ENCODE data around the gene TMEM18.

The TMEM18 gene

GRCh38 chr2:641872-642815 is 35.1 kb downstream of the TMEM18 start:
- Mint-ChIP-seq H3K27me3 (peaks cover 14% of the 10 kb centered on the region), H3K27ac (no peak overlapping the region), H3K4me3 (no peak overlapping the region), H3K36me3 (no peaks in the 10 kb centered on the region), H3K4me1 (peaks cover under 1% of the 10 kb centered on the region), H3K9me3 (no peaks in the 10 kb centered on the region)
- ATAC-seq, result no peak

DNA sequence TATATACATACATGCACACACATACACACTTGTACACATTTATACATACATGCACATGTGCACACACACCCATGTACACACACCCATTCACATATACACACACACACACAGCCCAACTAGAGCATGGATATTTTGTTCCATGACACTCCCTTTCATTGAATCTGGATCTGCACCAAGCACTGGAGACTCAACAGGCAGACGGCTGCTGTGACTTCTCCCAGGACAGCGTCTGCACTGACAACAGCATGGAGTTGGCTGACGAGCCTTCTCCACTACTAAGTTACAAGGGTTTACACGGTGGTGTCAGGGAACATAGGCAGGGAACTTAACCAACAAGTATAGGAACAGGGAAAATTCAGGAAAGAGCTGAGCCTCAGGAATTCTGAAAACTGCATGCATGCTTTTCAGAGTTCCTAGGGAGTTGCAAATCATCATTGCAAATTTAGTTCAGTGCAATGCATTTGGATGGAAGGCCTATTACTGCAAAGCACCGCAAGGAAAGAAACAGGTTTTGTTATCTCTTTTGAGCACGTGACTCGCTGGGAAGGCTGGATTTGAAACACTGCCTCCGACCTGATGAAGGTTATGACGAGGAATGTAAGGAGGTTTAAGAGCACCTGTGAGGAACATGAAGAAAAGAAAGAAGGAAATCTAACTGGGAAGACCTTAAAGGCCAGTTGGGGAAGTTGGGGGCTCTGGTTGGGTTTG is 35.9 kb downstream of the TMEM18 start:
- Mint-ChIP-seq H3K36me3 (no peaks in the 10 kb centered on the region), H3K9me3 (no peaks in the 10 kb centered on the region), H3K4me1 (peaks cover 6% of the 10 kb centered on the region), H3K27me3 (peaks cover 17% of the 10 kb centered on the region), H3K4me3 (no peak overlapping the region), H3K27ac (no peak overlapping the region)
- ATAC-seq, result no peak

DNA sequence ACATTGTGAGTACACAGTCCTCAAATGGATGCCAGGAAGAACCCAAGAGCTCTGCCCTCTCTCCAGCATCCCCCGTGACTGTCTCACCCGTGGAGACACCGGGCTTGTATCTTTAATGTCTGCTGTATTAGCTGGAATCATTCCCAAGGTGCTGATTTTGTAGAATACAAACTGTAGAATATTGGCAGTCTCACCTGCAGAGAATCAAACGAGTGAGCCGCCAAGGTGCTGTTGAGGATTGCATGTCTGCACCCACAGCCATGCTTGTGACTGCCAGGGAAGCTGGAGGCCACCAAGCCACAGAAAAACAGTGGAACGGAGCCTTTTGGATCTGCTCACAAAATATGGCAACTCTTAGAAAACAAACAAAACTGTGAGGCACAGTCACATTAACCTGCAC is 37.5 kb downstream of the TMEM18 start:
- Mint-ChIP-seq H3K4me3 (no peak overlapping the region), H3K27ac (no peak overlapping the region), H3K36me3 (no peaks in the 10 kb centered on the region), H3K9me3 (no peaks in the 10 kb centered on the region), H3K27me3 (peaks cover 13% of the 10 kb centered on the region), H3K4me1 (peaks cover 6% of the 10 kb centered on the region)
- no peak for ATAC-seq

DNA sequence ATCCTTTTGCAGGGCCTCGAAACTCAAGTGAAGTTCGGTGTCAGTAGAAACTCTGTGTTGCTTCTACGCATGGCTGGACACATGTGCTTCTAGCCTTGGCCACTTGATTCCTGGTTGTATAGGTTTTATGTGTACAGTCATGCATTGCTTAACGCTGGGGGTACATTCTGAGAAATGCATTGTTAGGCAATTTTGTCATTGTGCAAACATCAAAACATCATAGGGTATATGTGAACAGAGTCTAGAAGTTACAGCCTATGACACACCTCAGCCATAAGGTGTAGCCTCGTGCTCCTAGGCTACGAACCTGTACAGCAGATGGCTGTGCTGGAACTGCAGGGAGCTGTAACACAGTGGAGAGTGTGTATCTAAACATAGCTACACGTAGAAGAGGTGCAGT is 39.4 kb downstream of the TMEM18 start:
- H3K27ac Mint-ChIP-seq, result no peak overlapping the region
- H3K27me3 Mint-ChIP-seq, result peaks cover 8% of the 10 kb centered on the region
- no peak overlapping the region for H3K4me3 Mint-ChIP-seq
- no peaks in the 10 kb centered on the region for H3K36me3 Mint-ChIP-seq
- peaks cover 3% of the 10 kb centered on the region for H3K9me3 Mint-ChIP-seq
- ATAC-seq, result no peak
- peaks cover 6% of the 10 kb centered on the region for H3K4me1 Mint-ChIP-seq

DNA sequence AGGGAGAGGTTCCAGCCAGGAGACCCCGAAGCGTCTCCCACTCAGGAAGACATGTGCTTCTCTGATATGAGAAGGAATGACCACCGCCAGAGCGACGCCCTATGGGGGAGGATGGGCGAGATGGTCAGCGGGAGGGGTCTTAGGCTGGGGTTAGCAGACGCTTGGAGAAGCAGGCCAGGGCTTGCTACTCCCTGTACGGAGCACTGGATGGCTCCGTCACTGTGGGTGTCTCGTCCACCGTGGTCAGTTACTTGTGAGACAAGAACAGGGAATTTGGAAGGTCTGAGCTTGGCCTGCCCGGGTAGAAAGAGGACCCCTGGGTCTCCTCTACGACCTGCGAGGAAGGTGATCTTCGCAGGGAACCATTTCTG is 39.8 kb downstream of the TMEM18 start:
- peaks cover 8% of the 10 kb centered on the region for H3K27me3 Mint-ChIP-seq
- H3K4me3 Mint-ChIP-seq, result no peak overlapping the region
- H3K9me3 Mint-ChIP-seq, result peaks cover 3% of the 10 kb centered on the region
- no peaks in the 10 kb centered on the region for H3K36me3 Mint-ChIP-seq
- no peak for ATAC-seq
- peak overlapping the region; percentile 84 for H3K27ac Mint-ChIP-seq
- peaks cover 6% of the 10 kb centered on the region for H3K4me1 Mint-ChIP-seq

GRCh38 chr2:636641-637405 is 40.4 kb downstream of the TMEM18 start:
- ATAC-seq, result peak; percentile 74
- Mint-ChIP-seq H3K4me1 (peaks cover 6% of the 10 kb centered on the region), H3K36me3 (no peaks in the 10 kb centered on the region), H3K4me3 (peak overlapping the region; percentile 85), H3K9me3 (peaks cover 3% of the 10 kb centered on the region), H3K27ac (peak overlapping the region; percentile 84), H3K27me3 (peaks cover 8% of the 10 kb centered on the region)

GRCh38 chr2:635687-636621 is 41.3 kb downstream of the TMEM18 start:
- H3K27ac Mint-ChIP-seq, result peak overlapping the region; percentile 84
- peak; percentile 56 for ATAC-seq
- no peaks in the 10 kb centered on the region for H3K36me3 Mint-ChIP-seq
- H3K4me1 Mint-ChIP-seq, result peaks cover 6% of the 10 kb centered on the region
- peaks cover 3% of the 10 kb centered on the region for H3K9me3 Mint-ChIP-seq
- H3K27me3 Mint-ChIP-seq, result peaks cover 8% of the 10 kb centered on the region
- H3K4me3 Mint-ChIP-seq, result peak overlapping the region; percentile 85

GRCh38 chr2:634636-635388 is 42.4 kb downstream of the TMEM18 start:
- Mint-ChIP-seq H3K36me3 (no peaks in the 10 kb centered on the region), H3K9me3 (peaks cover 3% of the 10 kb centered on the region), H3K4me1 (peaks cover 6% of the 10 kb centered on the region), H3K27me3 (peaks cover 8% of the 10 kb centered on the region), H3K4me3 (no peak overlapping the region), H3K27ac (no peak overlapping the region)
- ATAC-seq, result no peak

DNA sequence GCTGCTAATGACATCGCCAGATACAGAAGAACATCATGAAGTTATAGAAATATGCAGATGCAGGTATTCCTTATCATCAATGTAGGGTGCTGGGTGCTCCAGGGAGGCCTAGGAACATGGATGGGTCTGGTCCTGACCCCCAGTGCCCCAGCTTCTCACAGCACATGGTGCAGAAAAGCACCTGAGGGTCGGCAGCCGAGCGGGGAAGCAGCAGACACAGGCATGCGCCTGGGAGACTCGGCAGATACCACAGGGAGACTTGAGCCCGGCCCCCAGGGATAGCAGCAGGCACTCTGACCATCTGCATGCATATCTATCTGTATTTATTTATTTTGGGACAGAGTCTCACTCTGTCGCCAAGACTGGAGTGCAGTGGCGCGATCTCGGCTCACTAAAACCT is 43.2 kb downstream of the TMEM18 start:
- no peak overlapping the region for H3K27ac Mint-ChIP-seq
- H3K9me3 Mint-ChIP-seq, result peaks cover 3% of the 10 kb centered on the region
- no peak for ATAC-seq
- H3K36me3 Mint-ChIP-seq, result no peaks in the 10 kb centered on the region
- H3K4me3 Mint-ChIP-seq, result no peak overlapping the region
- H3K27me3 Mint-ChIP-seq, result peaks cover 8% of the 10 kb centered on the region
- H3K4me1 Mint-ChIP-seq, result peaks cover 6% of the 10 kb centered on the region

GRCh38 chr2:633371-633770 is 43.8 kb downstream of the TMEM18 start:
- Mint-ChIP-seq H3K9me3 (peaks cover 3% of the 10 kb centered on the region), H3K4me3 (no peak overlapping the region), H3K4me1 (peaks cover 6% of the 10 kb centered on the region), H3K27ac (no peak overlapping the region), H3K36me3 (no peaks in the 10 kb centered on the region), H3K27me3 (peaks cover 11% of the 10 kb centered on the region)
- ATAC-seq, result no peak

GRCh38 chr2:632471-632870 is 44.7 kb downstream of the TMEM18 start:
- Mint-ChIP-seq H3K27ac (no peak overlapping the region), H3K4me3 (no peak overlapping the region), H3K36me3 (no peaks in the 10 kb centered on the region), H3K9me3 (peaks cover 3% of the 10 kb centered on the region), H3K4me1 (peaks cover 6% of the 10 kb centered on the region), H3K27me3 (peaks cover 16% of the 10 kb centered on the region)
- no peak for ATAC-seq

GRCh38 chr2:631741-632140 is 45.5 kb downstream of the TMEM18 start:
- peaks cover 10% of the 10 kb centered on the region for H3K27me3 Mint-ChIP-seq
- no peak for ATAC-seq

DNA sequence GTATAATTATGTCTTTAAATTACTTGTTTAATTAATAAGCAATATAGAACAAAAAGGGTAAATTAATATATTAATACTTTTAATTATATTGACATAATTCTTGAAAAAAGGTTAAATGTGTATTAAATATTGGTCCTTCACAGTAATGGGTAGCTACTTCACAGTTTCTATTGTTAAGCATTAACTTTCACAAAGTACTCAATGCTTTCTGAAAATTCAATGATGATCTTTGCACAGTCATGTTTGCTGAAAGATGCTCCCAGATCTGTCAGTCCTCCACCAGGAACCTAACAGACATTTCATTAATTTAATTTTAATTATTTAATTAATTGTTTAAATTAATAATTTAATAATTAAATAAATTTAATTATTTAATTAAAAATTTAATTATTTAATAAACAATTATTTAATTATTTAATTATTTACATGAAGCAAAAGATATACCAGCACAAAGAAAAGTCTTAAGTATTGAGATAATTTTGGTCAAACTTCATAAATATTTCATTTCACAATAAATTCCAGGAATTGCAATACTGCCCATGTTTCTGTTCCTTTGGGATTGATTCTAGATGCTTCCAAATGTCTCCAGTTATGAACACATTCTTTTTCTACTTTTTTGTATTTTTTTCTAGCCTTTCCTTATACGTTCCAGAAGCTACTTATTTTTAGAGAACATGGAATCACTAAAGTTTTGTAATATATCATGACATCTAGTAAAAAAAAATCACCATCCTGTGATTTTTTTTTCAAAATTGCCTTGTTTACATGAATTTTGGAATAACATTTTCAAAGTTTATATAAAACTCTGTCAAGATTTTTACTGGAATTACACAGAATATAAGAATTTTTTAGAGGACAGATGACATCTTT is 46.5 kb downstream of the TMEM18 start:
- Mint-ChIP-seq H3K4me3 (no peak overlapping the region), H3K27ac (no peak overlapping the region)

More at GRCh38 chr2:631741-632140, 45.5 kb downstream of the TMEM18 start:
- H3K36me3 Mint-ChIP-seq, result no peaks in the 10 kb centered on the region
- no peak overlapping the region for H3K27ac Mint-ChIP-seq
- H3K4me3 Mint-ChIP-seq, result no peak overlapping the region
- H3K4me1 Mint-ChIP-seq, result peaks cover 2% of the 10 kb centered on the region
- H3K9me3 Mint-ChIP-seq, result peaks cover 3% of the 10 kb centered on the region

More for the DNA sequence above, 46.5 kb downstream of the TMEM18 start:
- Mint-ChIP-seq H3K36me3 (no peaks in the 10 kb centered on the region), H3K9me3 (peaks cover 3% of the 10 kb centered on the region), H3K4me1 (no peaks in the 10 kb centered on the region), H3K27me3 (peaks cover 8% of the 10 kb centered on the region)
- ATAC-seq, result no peak

Data from stimulated activated memory B cell treated with anti-CD40 and anti-IgM and Interleukin-4, amounts not matched to agents 10 μg/mL and 1 μg/mL and 100 μg/mL, for 72 hours (primary cell).